Measurements from ENCODE around the gene DTX3L. TPM values are rescaled to one million over a fixed set of nuclear protein-coding genes. Genes with fewer than 3 reads are reported as not detected.

The DTX3L gene
- total and polyA plus RNA-seq, 2 of the 13 experiments (the other 11 are each of a cell fraction or from before 2014, with no cell fraction given) = 2.5 to 10.9 TPM

- peak; percentile 19; the same call in 1 of the 2 replicates for TF ChIP-seq AHDC1 (CRISPR knock-in tag; IDR thresholded peaks at IDR 0.05; ENCODE audit: borderline replicate concordance)
- peak; percentile 22; the same call in 1 of the 2 replicates for TF ChIP-seq ZBTB33 (CRISPR knock-in tag; IDR thresholded peaks at IDR 0.05)
- no peak for TF ChIP-seq ZSCAN30 (CRISPR knock-in tag; IDR thresholded peaks at IDR 0.05)
- no peak; the same call in 1 of the 2 replicates for TF ChIP-seq RCOR2 (CRISPR knock-in tag; IDR thresholded peaks at IDR 0.05)
- TF ChIP-seq SETDB1 (CRISPR knock-in tag; IDR thresholded peaks at IDR 0.05; ENCODE audit: borderline replicate concordance) = no peak
- no peak for TF ChIP-seq CEBPZ (IDR thresholded peaks at IDR 0.05; ENCODE audit: low read length)
- no peak for TF ChIP-seq JARID2 (CRISPR knock-in tag; IDR thresholded peaks at IDR 0.05; ENCODE audit: insufficient replicate concordance)
- no peak for TF ChIP-seq ATF7 (IDR thresholded peaks at IDR 0.05)
- TF ChIP-seq ATF7 (CRISPR knock-in tag; IDR thresholded peaks at IDR 0.05) = no peak; the same call in 1 of the 2 replicates
- no peak for TF ChIP-seq NFIB (CRISPR knock-in tag; IDR thresholded peaks at IDR 0.05; ENCODE audit: borderline replicate concordance)
- TF ChIP-seq SMARCE1 (IDR thresholded peaks at IDR 0.05; ENCODE audit: borderline replicate concordance) = no peak
- TF ChIP-seq MED8 (CRISPR knock-in tag; IDR thresholded peaks at IDR 0.05; ENCODE audit: insufficient replicate concordance) = peak; percentile 74
- no peak for TF ChIP-seq ZBTB21 (CRISPR knock-in tag; IDR thresholded peaks at IDR 0.05)
- TF ChIP-seq TRAFD1 (CRISPR knock-in tag; IDR thresholded peaks at IDR 0.05; ENCODE audit: borderline replicate concordance) = no peak
- peak; percentile 82; the same call in 1 of the 2 replicates for TF ChIP-seq ZNF816 (CRISPR knock-in tag; IDR thresholded peaks at IDR 0.05; ENCODE audit: borderline replicate concordance)
- no peak for TF ChIP-seq ZNF180 (CRISPR knock-in tag; IDR thresholded peaks at IDR 0.05; ENCODE audit: borderline replicate concordance, low read depth)
Measured at GRCh38 chr3:122564155-122564912, at the start of gene DTX3L, which contains the start of gene PARP9 (continued).

All from HepG2 (cell line).